ENCODE results near the gene SLC34A3. TPM values are rescaled to one million over a fixed set of nuclear protein-coding genes. Genes with fewer than 3 reads are reported as not detected.

The SLC34A3 gene
- total RNA-seq: 0.07 TPM in 1 of 2 replicates, not detected in the other

DNA sequence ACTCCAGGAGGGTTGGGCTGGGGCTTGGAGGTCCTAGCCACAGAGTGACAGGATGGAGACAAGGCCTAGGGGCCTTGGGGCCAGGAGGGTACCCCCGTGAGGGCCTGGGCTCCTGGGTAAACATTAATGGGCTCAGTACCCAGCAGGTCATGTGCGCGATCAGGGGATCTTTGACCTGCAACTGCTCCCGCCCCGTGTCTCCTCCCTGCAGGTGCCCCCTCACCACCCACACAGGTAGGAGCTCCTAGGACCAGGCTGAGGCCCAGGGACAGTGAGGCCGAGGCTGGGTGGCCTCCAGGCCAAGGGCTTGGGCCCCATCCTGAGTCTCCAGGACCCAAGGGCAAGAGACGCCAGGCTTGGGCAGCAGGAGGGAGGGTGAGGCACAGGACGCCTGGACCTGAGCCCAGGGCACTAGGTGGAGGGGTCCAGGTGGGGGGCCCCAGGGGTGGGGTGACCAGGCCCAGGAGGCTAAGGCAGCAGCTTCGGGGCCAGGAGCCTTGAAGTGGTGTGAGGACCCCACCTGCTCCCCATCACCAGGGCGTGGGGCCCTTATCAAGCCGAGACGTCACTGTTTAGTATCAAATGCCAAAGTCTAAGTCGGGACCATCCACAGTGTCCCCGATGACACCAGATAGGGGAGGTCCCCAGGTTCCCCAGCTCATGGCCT lies at the start of gene SLC34A3:
TSS of gene SLC34A3 (plus strand) at position 197 of the 667 bp plus-strand sequence. CDS start 802 bp downstream, outside the sequence.
- TF ChIP-seq, protein P1, sequence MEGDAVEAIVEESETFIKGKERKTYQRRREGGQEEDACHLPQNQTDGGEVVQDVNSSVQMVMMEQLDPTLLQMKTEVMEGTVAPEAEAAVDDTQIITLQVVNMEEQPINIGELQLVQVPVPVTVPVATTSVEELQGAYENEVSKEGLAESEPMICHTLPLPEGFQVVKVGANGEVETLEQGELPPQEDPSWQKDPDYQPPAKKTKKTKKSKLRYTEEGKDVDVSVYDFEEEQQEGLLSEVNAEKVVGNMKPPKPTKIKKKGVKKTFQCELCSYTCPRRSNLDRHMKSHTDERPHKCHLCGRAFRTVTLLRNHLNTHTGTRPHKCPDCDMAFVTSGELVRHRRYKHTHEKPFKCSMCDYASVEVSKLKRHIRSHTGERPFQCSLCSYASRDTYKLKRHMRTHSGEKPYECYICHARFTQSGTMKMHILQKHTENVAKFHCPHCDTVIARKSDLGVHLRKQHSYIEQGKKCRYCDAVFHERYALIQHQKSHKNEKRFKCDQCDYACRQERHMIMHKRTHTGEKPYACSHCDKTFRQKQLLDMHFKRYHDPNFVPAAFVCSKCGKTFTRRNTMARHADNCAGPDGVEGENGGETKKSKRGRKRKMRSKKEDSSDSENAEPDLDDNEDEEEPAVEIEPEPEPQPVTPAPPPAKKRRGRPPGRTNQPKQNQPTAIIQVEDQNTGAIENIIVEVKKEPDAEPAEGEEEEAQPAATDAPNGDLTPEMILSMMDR (conservative IDR thresholded peaks at IDR 0.05; ENCODE audit: low read depth, low read length): no peak
- H3K4me3 ChIP-seq (ENCODE audit: low read depth, low read length): no peak within 1 kb of the TSS
- no peak for DNase-seq (ENCODE audit: low read depth)

- no peak for DNase-seq (ENCODE audit: low read depth)
- TF ChIP-seq, protein P1 (conservative IDR thresholded peaks at IDR 0.05; ENCODE audit: low read depth, low read length): no peak
- H3K4me3 ChIP-seq (ENCODE audit: low read depth, low read length): no peak overlapping the region
Measured at GRCh38 chr9:137181680-137182079, 49.0 kb upstream of the SLC34A3 start.

DNA sequence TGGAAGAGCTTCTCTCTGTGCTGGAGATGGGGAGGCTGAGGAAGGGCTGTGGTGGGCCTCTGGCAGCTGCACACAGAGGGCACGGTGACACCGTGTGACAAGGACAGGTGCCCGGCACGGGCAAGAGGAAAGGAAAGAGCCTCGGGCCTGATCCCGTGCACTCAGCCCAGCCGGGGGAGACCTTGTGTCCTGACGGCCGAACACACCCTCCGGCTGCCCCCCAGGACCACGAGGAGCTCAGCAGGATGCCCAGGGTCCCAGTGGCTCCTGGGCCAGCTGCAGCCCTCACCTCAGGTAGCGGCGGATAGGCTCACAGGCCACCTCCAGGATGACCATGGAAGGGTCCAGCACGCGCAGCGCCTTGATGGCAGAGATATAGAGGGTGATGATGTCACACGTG lies 47.9 kb upstream of the SLC34A3 start:
- TF ChIP-seq, protein P1 (conservative IDR thresholded peaks at IDR 0.05; ENCODE audit: low read depth, low read length): no peak
- no peak for DNase-seq (ENCODE audit: low read depth)
- no peak overlapping the region for H3K4me3 ChIP-seq (ENCODE audit: low read depth, low read length)

GRCh38 chr9:137183980-137184595 lies 46.6 kb upstream of the SLC34A3 start:
- no peak for DNase-seq (ENCODE audit: low read depth)
- no peak overlapping the region for H3K4me3 ChIP-seq (ENCODE audit: low read depth, low read length)
- TF ChIP-seq, protein P1 (conservative IDR thresholded peaks at IDR 0.05; ENCODE audit: low read depth, low read length): no peak

GRCh38 chr9:137184881-137185660 lies 45.6 kb upstream of the SLC34A3 start:
- DNase-seq (ENCODE audit: low read depth): no peak
- TF ChIP-seq, protein P1 (conservative IDR thresholded peaks at IDR 0.05; ENCODE audit: low read depth, low read length): no peak
- no peak overlapping the region for H3K4me3 ChIP-seq (ENCODE audit: low read depth, low read length)

GRCh38 chr9:137185921-137186320 lies 44.8 kb upstream of the SLC34A3 start:
- DNase-seq (ENCODE audit: low read depth): no peak
- no peak overlapping the region for H3K4me3 ChIP-seq (ENCODE audit: low read depth, low read length)
- TF ChIP-seq, protein P1 (conservative IDR thresholded peaks at IDR 0.05; ENCODE audit: low read depth, low read length): no peak
